BJ (cell line): ENCODE measurements around the gene RAB38. TPM values are rescaled to one million over a fixed set of nuclear protein-coding genes. Genes with fewer than 3 reads are reported as not detected.

Source experiments
- CTCF ChIA-PET: fragments of 350-600 bp; formaldehyde crosslinking; extraction: SDS; loops from one replicate; lab custom pipeline; 2021; ENCODE audit warnings: antibody characterized with exemption, inconsistent platforms; lab: Yijun Ruan, JAX
- POLR2A ChIA-PET: fragments of 300-600 bp; sonication (Branson Sonifier 250); formaldehyde crosslinking; extraction: SDS; loops from one replicate; lab custom pipeline; 2021; ENCODE audit warnings: antibody characterized with exemption; lab: Charles Lee
- DNase-seq: peaks from one replicate; pipeline ENCODE4 v3.0.0-alpha.2; 2011; ENCODE audit warnings: low read depth
- H3K27me3 ChIP-seq: 2 replicates; pipeline ENCODE4 v1.6.0; 2011; ENCODE audit warnings: low read length; ENCODE audit not compliant: control insufficient read depth, insufficient read depth
- H3K36me3 ChIP-seq: 2 replicates; pipeline ENCODE4 v1.5.1; 2011; ENCODE audit warnings: low read length; ENCODE audit not compliant: control insufficient read depth, insufficient read depth
- H3K4me3 ChIP-seq: 2 replicates; pipeline ENCODE4 v1.5.1; 2011; ENCODE audit warnings: low read depth, mild to moderate bottlenecking, control low read depth, low read length
- polyA plus RNA-seq: library from polyadenylated mRNA; depleted of rRNA; stranded (reverse); fragments of >200 nt; gene quantifications from 2 replicates; pipeline ENCODE4 v1.2.3, GENCODE V29; 2011
- TF ChIP-seq, protein P1 (sequence below): IDR thresholded peaks from 2 replicates; pipeline ENCODE4 v1.5.1; 2011; ENCODE audit warnings: low read depth, mild to moderate bottlenecking, control low read depth, inconsistent platforms, low read length, moderate library complexity; ENCODE audit not compliant: insufficient read depth

RAB38 gene
- polyA plus RNA-seq, 1 experiment = 4.9 TPM

DNA sequence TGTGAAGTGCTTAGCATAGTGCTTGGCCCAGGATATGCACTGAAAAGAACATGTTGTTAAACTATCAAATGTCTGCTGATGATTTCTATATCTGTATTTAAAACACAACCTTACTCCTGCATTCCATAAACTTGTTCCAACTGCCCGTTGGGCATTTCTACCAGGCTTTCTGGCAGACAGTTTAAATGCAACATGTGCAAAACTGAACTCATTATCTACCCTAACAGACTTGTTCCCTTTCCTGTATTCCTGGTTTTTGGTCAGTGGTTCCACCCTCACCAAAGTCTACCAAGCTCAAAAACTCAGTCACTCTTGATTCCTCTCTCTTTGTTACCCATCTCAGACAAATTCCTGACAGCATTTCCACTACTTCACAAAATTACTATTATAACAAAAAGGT, 6.5 kb upstream of the RAB38 start:
- TF ChIP-seq, protein P1, sequence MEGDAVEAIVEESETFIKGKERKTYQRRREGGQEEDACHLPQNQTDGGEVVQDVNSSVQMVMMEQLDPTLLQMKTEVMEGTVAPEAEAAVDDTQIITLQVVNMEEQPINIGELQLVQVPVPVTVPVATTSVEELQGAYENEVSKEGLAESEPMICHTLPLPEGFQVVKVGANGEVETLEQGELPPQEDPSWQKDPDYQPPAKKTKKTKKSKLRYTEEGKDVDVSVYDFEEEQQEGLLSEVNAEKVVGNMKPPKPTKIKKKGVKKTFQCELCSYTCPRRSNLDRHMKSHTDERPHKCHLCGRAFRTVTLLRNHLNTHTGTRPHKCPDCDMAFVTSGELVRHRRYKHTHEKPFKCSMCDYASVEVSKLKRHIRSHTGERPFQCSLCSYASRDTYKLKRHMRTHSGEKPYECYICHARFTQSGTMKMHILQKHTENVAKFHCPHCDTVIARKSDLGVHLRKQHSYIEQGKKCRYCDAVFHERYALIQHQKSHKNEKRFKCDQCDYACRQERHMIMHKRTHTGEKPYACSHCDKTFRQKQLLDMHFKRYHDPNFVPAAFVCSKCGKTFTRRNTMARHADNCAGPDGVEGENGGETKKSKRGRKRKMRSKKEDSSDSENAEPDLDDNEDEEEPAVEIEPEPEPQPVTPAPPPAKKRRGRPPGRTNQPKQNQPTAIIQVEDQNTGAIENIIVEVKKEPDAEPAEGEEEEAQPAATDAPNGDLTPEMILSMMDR = no peak
- 0 out of 2 replicates have a peak, but pooled peaks cover 2% of the 10 kb centered on the region for H3K27me3 ChIP-seq
- CTCF ChIA-PET = interaction anchor here (0.6 to 0.7 kb wide), 4 partner anchors 12 to 400 kb away, joined by 3 to 5 read pairs (median 3); no protein-coding TSS in a partner anchor
- no peak for DNase-seq
- no peaks in the 10 kb centered on the region for H3K36me3 ChIP-seq
- POLR2A ChIA-PET = no interaction called here
- H3K4me3 ChIP-seq = no peak overlapping the region

DNA sequence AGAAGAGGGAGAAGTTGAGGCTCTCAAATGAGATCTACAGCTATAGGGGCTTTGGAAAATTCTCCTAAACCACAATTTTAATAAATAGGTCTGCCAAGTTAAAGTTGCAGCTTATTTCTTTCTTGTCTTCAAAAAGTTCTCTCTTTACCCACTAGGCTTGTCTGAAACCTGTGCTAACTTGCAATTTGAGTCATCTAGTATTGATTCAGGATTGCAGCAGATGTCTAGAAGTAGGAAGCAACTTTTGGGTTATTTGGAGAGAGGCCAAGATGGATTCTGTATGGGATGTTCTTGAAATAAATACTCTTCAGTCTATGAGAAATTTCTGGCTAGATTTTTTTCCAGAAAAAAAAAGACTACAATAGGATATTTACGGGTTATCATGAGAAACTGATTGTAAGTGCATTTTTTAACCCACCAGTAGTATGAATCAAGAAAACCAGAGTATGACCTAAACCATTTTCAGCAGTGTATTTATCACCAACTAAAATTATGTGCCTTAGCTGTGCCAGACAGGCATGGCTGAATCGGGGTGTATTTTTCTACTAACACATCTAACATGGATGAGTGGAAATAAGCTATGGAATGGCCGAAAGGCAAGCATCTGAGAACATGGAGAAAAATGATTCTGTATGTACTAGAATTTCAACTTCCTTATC, 4.9 kb upstream of the RAB38 start:
- no peak overlapping the region for H3K4me3 ChIP-seq
- H3K36me3 ChIP-seq = no peaks in the 10 kb centered on the region
- POLR2A ChIA-PET = no interaction called here
- H3K27me3 ChIP-seq = 0 out of 2 replicates have a peak, but pooled peaks cover 2% of the 10 kb centered on the region
- DNase-seq = no peak
- TF ChIP-seq, protein P1 = no peak
- CTCF ChIA-PET = no interaction called here

DNA sequence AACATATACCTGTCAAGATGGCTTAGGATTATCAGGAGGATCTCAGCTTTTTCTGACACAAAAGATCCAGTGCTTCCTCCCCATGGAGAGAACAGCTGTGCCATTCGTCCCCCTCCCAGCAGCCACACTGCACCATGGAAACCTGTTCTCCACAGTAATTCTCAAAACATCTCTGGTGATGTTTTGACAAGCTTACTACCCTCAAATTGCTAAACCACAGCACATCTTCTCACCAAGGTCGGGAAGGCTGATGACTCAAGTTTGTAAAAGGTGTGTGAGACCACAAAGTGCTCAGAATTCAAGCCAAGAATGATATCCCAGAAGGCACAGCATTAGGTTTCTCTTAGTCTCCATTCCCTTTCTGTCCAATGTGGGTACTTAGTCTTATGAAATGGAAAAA, 3.9 kb upstream of the RAB38 start:
- POLR2A ChIA-PET = interaction anchor here (0.6 kb wide), 1 partner anchor 104 kb away, joined by 13 read pairs; no protein-coding TSS in a partner anchor
- TF ChIP-seq, protein P1 = no peak
- H3K36me3 ChIP-seq = no peaks in the 10 kb centered on the region
- H3K27me3 ChIP-seq = 0 out of 2 replicates have a peak, but pooled peaks cover 2% of the 10 kb centered on the region
- CTCF ChIA-PET = no interaction called here
- no peak overlapping the region for H3K4me3 ChIP-seq
- no peak for DNase-seq

DNA sequence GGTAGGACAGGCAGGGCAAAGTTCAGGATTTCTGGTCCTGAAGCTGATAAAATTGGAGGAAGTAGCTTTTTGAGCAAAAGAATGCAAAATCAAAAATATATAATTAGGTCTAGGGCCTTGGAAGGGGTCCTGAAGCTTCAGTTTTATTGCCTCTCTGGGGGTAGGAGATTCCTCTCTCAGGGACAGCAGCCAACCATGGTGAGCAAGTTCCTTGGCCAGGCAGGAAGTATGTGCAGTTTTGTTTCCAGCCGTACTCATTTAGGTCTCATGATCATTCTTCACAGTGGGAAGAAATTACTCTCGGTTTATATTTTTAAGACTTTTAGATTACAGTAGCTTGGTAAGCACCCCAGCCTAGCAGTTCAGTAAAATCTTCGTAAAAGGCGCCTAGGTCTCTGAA, 2.9 kb upstream of the RAB38 start:
- Histone ChIP-seq H3K27me3 (0 out of 2 replicates have a peak, but pooled peaks cover 2% of the 10 kb centered on the region), H3K4me3 (no peak overlapping the region), H3K36me3 (no peaks in the 10 kb centered on the region)
- ChIA-PET POLR2A (no interaction called here), CTCF (interaction anchor here (0.6 to 1.7 kb wide), 2 partner anchors 13 to 228 kb away, joined by 3 read pairs; no protein-coding TSS in a partner anchor)
- TF ChIP-seq, protein P1 = no peak
- no peak for DNase-seq

DNA sequence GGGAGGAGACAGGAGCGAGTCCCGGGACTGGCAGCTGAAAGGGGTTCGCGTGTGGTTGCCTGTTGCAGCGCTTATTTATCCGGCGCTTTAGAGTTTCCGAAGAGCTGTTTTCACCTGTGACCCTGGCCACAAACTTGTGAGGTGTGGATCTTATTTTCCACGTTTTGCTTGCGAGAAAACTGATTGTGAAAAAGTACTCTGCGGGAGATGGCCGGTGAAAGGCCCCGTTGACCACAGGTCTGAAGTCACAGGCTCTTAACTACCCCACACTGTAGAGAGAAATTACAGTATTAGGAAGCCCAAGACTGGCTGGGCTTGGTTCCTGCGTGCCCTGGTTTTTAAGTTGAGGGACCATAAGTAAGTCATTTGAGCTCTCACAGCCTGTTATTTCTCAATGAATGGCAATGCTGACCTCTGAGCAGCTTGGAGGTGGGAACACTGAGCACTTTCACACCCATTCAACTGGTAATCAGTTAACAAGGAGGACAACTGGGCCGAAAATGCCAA, 379 bp upstream of the RAB38 start:
- DNase-seq = no peak
- H3K27me3 ChIP-seq = 0 out of 2 replicates have a peak, but pooled peaks cover 2% of the 10 kb centered on the region
- TF ChIP-seq, protein P1 = no peak
- POLR2A ChIA-PET = no interaction called here
- CTCF ChIA-PET = no interaction called here
- peak overlapping the region; percentile 53 for H3K4me3 ChIP-seq
- no peaks in the 10 kb centered on the region for H3K36me3 ChIP-seq
